Head of caudate nucleus (tissue), 42 donors: ENCODE results near the gene INPP4B.

Source experiments
- DNase-seq, 42 donors: peaks; one replicate each; pipeline versions ENCODE4 v3.0.0 to v3.0.0-alpha.2; 2020 to 2021; ENCODE audit warnings: mixed read lengths in 7 of 42
- intact Hi-C: fragments of 100-400 bp; cut with DNase I; formaldehyde crosslinking; loops from one replicate; pipeline ENCODE4 v1.15.0; 2022

The INPP4B gene

GRCh38 chr4:142311916-142312315, 534.2 kb downstream of the INPP4B start:
- DNase-seq: no peak

GRCh38 chr4:142309772-142310171, 536.3 kb downstream of the INPP4B start:
- no peak for DNase-seq
- intact Hi-C loops: no loop called here

More at GRCh38 chr4:142311916-142312315, 534.2 kb downstream of the INPP4B start:
- intact Hi-C loops: no loop called here

- intact Hi-C loops: no loop called here
- DNase-seq: peak in 1 of 42 donors; percentile 2
Measured at GRCh38 chr4:142307857-142308256, 538.2 kb downstream of the INPP4B start.

- DNase-seq: no peak
- intact Hi-C loops: no loop called here
Measured at GRCh38 chr4:142297313-142297712, 548.8 kb downstream of the INPP4B start.

GRCh38 chr4:142293536-142293935, 552.6 kb downstream of the INPP4B start:
- no peak for DNase-seq
- intact Hi-C loops: no loop called here

GRCh38 chr4:142292231-142292630, 553.9 kb downstream of the INPP4B start:
- intact Hi-C loops: no loop called here
- DNase-seq: no peak

- intact Hi-C loops: no loop called here
- no peak for DNase-seq
Measured at GRCh38 chr4:142291299-142292050, 554.6 kb downstream of the INPP4B start.

GRCh38 chr4:142287371-142287770, 558.7 kb downstream of the INPP4B start:
- intact Hi-C loops: no loop called here
- no peak for DNase-seq

GRCh38 chr4:142285222-142285583, 560.9 kb downstream of the INPP4B start:
- no peak for DNase-seq
- intact Hi-C loops: no loop called here

- intact Hi-C loops: no loop called here
- no peak for DNase-seq
Measured at GRCh38 chr4:142284402-142285221, 561.5 kb downstream of the INPP4B start.

GRCh38 chr4:142282870-142283431, 563.1 kb downstream of the INPP4B start:
- intact Hi-C loops: no loop called here
- peak in 1 of 42 donors; percentile 17 for DNase-seq

GRCh38 chr4:142281999-142282398, 564.1 kb downstream of the INPP4B start:
- intact Hi-C loops: no loop called here
- no peak for DNase-seq

GRCh38 chr4:142278663-142279062, 567.4 kb downstream of the INPP4B start:
- no peak for DNase-seq
- intact Hi-C loops: no loop called here

GRCh38 chr4:142278171-142278570, 567.9 kb downstream of the INPP4B start:
- intact Hi-C loops: no loop called here
- DNase-seq: no peak

- intact Hi-C loops: no loop called here
- no peak for DNase-seq
Measured at GRCh38 chr4:142274137-142274536, 572.0 kb downstream of the INPP4B start.

- intact Hi-C loops: no loop called here
- DNase-seq: no peak
Measured at GRCh38 chr4:142272452-142272851, 573.6 kb downstream of the INPP4B start.

GRCh38 chr4:142271832-142272231, 574.3 kb downstream of the INPP4B start:
- intact Hi-C loops: no loop called here
- DNase-seq: no peak

- intact Hi-C loops: no loop called here
- no peak for DNase-seq
Measured at GRCh38 chr4:142267101-142267500, 579.0 kb downstream of the INPP4B start.

- intact Hi-C loops: no loop called here
- DNase-seq: no peak
Measured at GRCh38 chr4:142265946-142266345, 580.2 kb downstream of the INPP4B start.

- DNase-seq: no peak
- intact Hi-C loops: no loop called here
Measured at GRCh38 chr4:142265536-142265935, 580.6 kb downstream of the INPP4B start.
